IMR-90 (cell line): ENCODE results near the gene C3orf18. TPM values are rescaled to one million over a fixed set of nuclear protein-coding genes. Genes with fewer than 3 reads are reported as not detected.
"Not testable (repeated sequence)": the region's sequence is repeated elsewhere in the genome, so short reads cannot be mapped to it uniquely, and the experiment has no call there.

Experiments used
- ATAC-seq: fragments of 200-7000 bp; cut with Tn5 transposase; 2 replicates; pipeline ENCODE4 v1.9.1; 2020; ENCODE audit warnings: low read depth, mild to moderate bottlenecking, moderate library complexity
- BruUV-seq: library from RNA; stranded (reverse); fragments of 400-500 nt; replicated peaks from 2 replicates; lab custom pipeline; 2021; lab: Mats Ljungman, UMichigan
- CTCF ChIA-PET: fragments of 300-600 bp; formaldehyde crosslinking; extraction: SDS; loops from one replicate; lab custom pipeline; 2021; ENCODE audit warnings: antibody characterized with exemption; lab: Yijun Ruan, JAX
- POLR2A ChIA-PET: fragments of 300-600 bp; sonication (Branson Sonifier 250); formaldehyde crosslinking; loops from one replicate; lab custom pipeline; 2022; ENCODE audit warnings: antibody characterized with exemption; ENCODE audit not compliant: unreplicated experiment; lab: Charles Lee
- DNase-seq: peaks from one replicate; pipeline ENCODE4 v3.0.0; 2013
- H2AFZ ChIP-seq: replicated peaks from 2 replicates; pipeline ENCODE3; 2013; ENCODE audit warnings: low read length, mild to moderate bottlenecking; ENCODE audit not compliant: poor library complexity
- H2AK5ac ChIP-seq: 2 replicates; pipeline ENCODE4 v1.6.1; 2013; ENCODE audit warnings: low read depth, low read length, inconsistent platforms
- H2AK9ac ChIP-seq: replicated peaks from 2 replicates; pipeline ENCODE3; 2013; ENCODE audit warnings: mild to moderate bottlenecking, low read depth, low read length, moderate library complexity; ENCODE audit not compliant: poor library complexity
- H2BK120ac ChIP-seq: 2 replicates; pipeline ENCODE4 v1.6.1; 2013; ENCODE audit warnings: low read depth, low read length, inconsistent platforms
- H2BK15ac ChIP-seq: 3 replicates; pipeline ENCODE4 v1.6.1; 2013; ENCODE audit warnings: low read depth, low read length, inconsistent platforms
- H2BK20ac ChIP-seq: 2 replicates; pipeline ENCODE4 v1.6.1; 2013; ENCODE audit warnings: low read depth, mild to moderate bottlenecking, inconsistent platforms, low read length, moderate library complexity
- H2BK5ac ChIP-seq: 2 replicates; pipeline ENCODE4 v1.6.1; 2013; ENCODE audit warnings: mild to moderate bottlenecking, low read depth, low read length, inconsistent platforms; ENCODE audit not compliant: poor library complexity, severe bottlenecking
- H3K14ac ChIP-seq: replicated peaks from 2 replicates; pipeline ENCODE4 v1.6.1; 2013; ENCODE audit warnings: low read depth, low read length, inconsistent platforms
- H3K18ac ChIP-seq: 2 replicates; pipeline ENCODE4 v1.6.1; 2013; ENCODE audit warnings: low read depth, low read length, control low read depth
- H3K23ac ChIP-seq: 2 replicates; pipeline ENCODE4 v1.6.1; 2013; ENCODE audit warnings: low read depth, low read length, inconsistent platforms
- H3K27ac ChIP-seq: 2 replicates; pipeline ENCODE4 v1.5.1; 2013; ENCODE audit warnings: mild to moderate bottlenecking, control low read depth, low read length; ENCODE audit not compliant: insufficient read depth
- H3K27me3 ChIP-seq: 2 replicates; pipeline ENCODE4 v1.6.1; 2013; ENCODE audit warnings: low read length; ENCODE audit not compliant: control insufficient read depth, insufficient read depth
- H3K36me3 ChIP-seq: 2 replicates; pipeline ENCODE4 v1.6.1; 2013; ENCODE audit warnings: low read length, mixed read lengths; ENCODE audit not compliant: control insufficient read depth, insufficient read depth
- H3K4ac ChIP-seq: 2 replicates; pipeline ENCODE4 v1.6.1; 2013; ENCODE audit warnings: low read depth, low read length, inconsistent platforms
- H3K4me1 ChIP-seq: 2 replicates; pipeline ENCODE4 v1.6.1; 2013; ENCODE audit warnings: low read length, mixed read lengths; ENCODE audit not compliant: control insufficient read depth, insufficient read depth
- H3K4me2 ChIP-seq: 2 replicates; pipeline ENCODE4 v1.6.1; 2013; ENCODE audit warnings: low read depth, mild to moderate bottlenecking, control low read depth, low read length, moderate library complexity
- H3K4me3 ChIP-seq: 2 replicates; pipeline ENCODE4 v1.5.1; 2013; ENCODE audit warnings: low read depth, mild to moderate bottlenecking, control low read depth, low read length, moderate library complexity; ENCODE audit not compliant: insufficient read depth
- H3K56ac ChIP-seq: 2 replicates; pipeline ENCODE4 v1.6.1; 2013; ENCODE audit warnings: low read length, inconsistent platforms; ENCODE audit not compliant: insufficient read depth; ENCODE audit errors: extremely low read depth
- H3K79me1 ChIP-seq, 2 experiments: 2 replicates each; pipeline ENCODE4 v1.6.1; 2013; ENCODE audit warnings: low read length in 2 of 2, inconsistent platforms in 1 of 2, low read depth in 1 of 2
- H3K9ac ChIP-seq: 2 replicates; pipeline ENCODE4 v1.6.1; 2013; ENCODE audit warnings: low read depth, low read length, control low read depth
- H3K9me1 ChIP-seq: 2 replicates; pipeline ENCODE4 v1.6.1; 2013; ENCODE audit warnings: low read length, inconsistent platforms; ENCODE audit not compliant: insufficient read depth
- H3K9me3 ChIP-seq: 2 replicates; pipeline ENCODE4 v1.6.1; 2013; ENCODE audit warnings: low read length; ENCODE audit not compliant: control insufficient read depth, insufficient read depth
- H4K20me1 ChIP-seq: 2 replicates; pipeline ENCODE4 v1.6.1; 2013; ENCODE audit warnings: low read length, inconsistent platforms; ENCODE audit not compliant: insufficient read depth
- H4K5ac ChIP-seq: 2 replicates; pipeline ENCODE4 v1.6.1; 2013; ENCODE audit warnings: mild to moderate bottlenecking, low read depth, low read length, control low read depth
- H4K8ac ChIP-seq, 2 experiments: 2 replicates each; pipeline ENCODE4 v1.6.1; 2013; ENCODE audit warnings: low read depth in 2 of 2, low read length in 2 of 2, control low read depth in 1 of 2, inconsistent platforms in 1 of 2
- H4K91ac ChIP-seq: 2 replicates; pipeline ENCODE4 v1.6.1; 2013; ENCODE audit warnings: low read depth, low read length, inconsistent platforms; ENCODE audit not compliant: insufficient read depth
- SMC3 ChIP-seq: fragments of 150-350 bp; IDR thresholded peaks from 2 replicates; pipeline ENCODE4 v1.6.1; 2016; ENCODE audit warnings: low read depth, mild to moderate bottlenecking, antibody characterized with exemption, low read length, moderate library complexity
- WGBS, 2 experiments: methylation state at CpG; one replicate each; pipeline versions ENCODE4 v1.1.5 to v1.1.7; 2013; ENCODE audit warnings: missing lambda C conversion rate in 2 of 2; ENCODE audit not compliant: insufficient read length in 1 of 2; ENCODE audit errors: extremely low coverage in 2 of 2; 5-methylcytosine and 5-hydroxymethylcytosine counted together
- dilution Hi-C: fragments of 300-500 bp; cut with HindIII; formaldehyde crosslinking; loops from one replicate; pipeline ENCODE4 v1.14.3; 2018; ENCODE audit warnings: low sequenced_read_pairs; ENCODE audit not compliant: unreplicated experiment
- in situ Hi-C: fragments of 300-500 bp; cut with MboI; formaldehyde crosslinking; loops from 3 replicates; pipeline ENCODE4 v1.14.3; 2019; ENCODE audit warnings: low sequenced_read_pairs, inconsistent platforms, mixed read lengths
- intact Hi-C: fragments of 100-400 bp; cut with micrococcal nuclease; formaldehyde crosslinking; loops from 2 replicates; pipeline ENCODE4 v1.10.0; 2022
- polyA plus RNA-seq, 3 experiments: library from polyadenylated mRNA; depleted of rRNA; stranded (reverse); fragments of >200 nt; gene quantifications; 2 replicates each; pipeline ENCODE4 v1.2.3, GENCODE V29; 2012; ENCODE audit warnings: low replicate concordance in 1 of 3
- total RNA-seq: library from RNA; depleted of rRNA; stranded (reverse); fragments of >200 nt; gene quantifications from 2 replicates; pipeline ENCODE4 v1.2.3, GENCODE V29; 2012

The C3orf18 gene
- total and polyA plus RNA-seq, 2 of the 4 experiments (the other 2 are of a cell fraction): 6.8 to 10.6 TPM

DNA sequence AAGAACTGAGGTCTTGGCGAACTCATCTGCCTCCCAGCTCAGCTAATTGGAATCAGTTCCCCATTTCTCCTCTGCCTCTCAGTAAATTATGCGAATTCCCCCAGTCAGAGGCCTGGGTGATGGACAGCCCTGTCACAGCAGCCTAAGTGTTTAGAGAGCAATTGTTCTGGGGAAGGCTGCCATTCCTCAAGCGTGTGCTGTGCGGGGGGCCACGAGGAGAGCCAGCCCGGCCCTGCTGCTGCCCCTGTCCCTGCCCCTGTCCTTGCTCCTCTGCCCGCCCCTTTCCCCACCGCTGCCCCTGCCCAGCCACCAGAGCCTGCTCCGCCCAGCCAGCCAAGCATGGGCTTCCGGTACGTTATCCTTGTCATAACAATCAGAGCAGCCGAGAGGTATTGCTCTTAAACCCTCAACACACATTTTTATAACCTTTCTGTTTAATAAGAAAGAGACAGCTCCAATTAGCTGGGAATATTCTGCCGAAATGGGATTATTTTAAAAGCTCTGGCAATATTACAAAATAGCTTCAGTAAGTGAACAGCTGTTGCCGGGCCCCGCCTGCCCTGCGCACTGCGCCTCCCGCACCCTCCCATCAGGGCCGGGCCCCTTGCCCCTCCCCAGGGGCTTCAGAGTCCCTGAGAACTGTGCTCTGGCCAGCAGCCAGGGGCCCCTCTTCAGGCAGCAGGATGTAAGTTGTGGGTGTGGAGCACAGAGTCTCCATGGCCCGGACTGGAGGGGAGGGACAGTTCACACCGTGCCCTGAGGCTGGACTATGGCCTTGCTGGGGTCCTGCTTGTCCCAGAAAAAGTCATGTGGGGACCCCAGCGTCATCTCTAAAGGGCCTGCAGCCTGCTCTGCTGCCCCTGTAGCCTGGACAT lies 51.7 kb downstream of the C3orf18 start (continued):
- TF ChIP-seq SMC3: no peak

DNA sequence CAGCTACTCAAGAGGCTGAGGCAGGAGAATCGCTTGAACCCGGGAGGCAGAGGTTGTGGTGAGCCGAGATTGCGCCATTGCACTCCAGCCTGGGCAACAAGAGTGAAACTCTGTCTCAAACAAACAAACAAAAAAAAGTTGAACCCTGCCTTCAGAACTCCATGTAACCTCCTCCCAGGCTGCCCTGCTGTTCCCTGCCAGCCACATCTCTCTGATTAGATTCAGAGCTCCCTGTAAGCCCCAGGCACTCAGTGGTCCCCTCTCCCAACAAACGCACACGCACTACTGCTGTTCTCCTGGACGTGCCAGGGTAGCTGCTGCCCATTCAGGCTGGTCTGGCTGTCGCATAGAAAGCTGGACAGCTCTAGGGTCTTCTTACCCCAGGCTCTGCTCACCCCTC lies 54.6 kb downstream of the C3orf18 start:
- H3K56ac ChIP-seq, H3K36me3 ChIP-seq, H3K4me2 ChIP-seq, H4K91ac ChIP-seq, H2AFZ ChIP-seq, H3K4me3 ChIP-seq, H3K4ac ChIP-seq, H2BK120ac ChIP-seq, H3K14ac ChIP-seq, H2BK20ac ChIP-seq, H3K27ac ChIP-seq, H2BK15ac ChIP-seq, H4K8ac ChIP-seq, H3K9ac ChIP-seq, POLR2A ChIA-PET, H2AK5ac ChIP-seq, H2BK5ac ChIP-seq, H4K20me1 ChIP-seq, H3K9me3 ChIP-seq, DNase-seq, in situ Hi-C loops, intact Hi-C loops, BruUV-seq, H3K79me1 ChIP-seq, H4K5ac ChIP-seq, H3K23ac ChIP-seq, H2AK9ac ChIP-seq, dilution Hi-C loops, H3K4me1 ChIP-seq, ATAC-seq, H3K18ac ChIP-seq, H3K9me1 ChIP-seq, CTCF ChIA-PET: not testable (repeated sequence)
- 70% methylated on average over 3 of the region's 8 CpGs; no CpG with 5 or more reads in 1 of the 2 experiments for whole genome bisulfite sequencing, 2 experiments
- peaks cover 71% of the 10 kb centered on the region for H3K27me3 ChIP-seq
